Lung (tissue), 12 donors: ENCODE measurements around the gene ISLR2. TPM values are rescaled to one million over a fixed set of nuclear protein-coding genes. Genes with fewer than 3 reads are reported as not detected.

Experiments
- ATAC-seq: fragments of 200-7000 bp; cut with Tn5 transposase; one replicate; pipeline ENCODE4 v1.9.1; 2020; ENCODE audit warnings: moderate number of reproducible peaks; ENCODE audit not compliant: insufficient read depth, low FRiP score
- DNase-seq, 3 donors: peaks; one replicate each; pipeline ENCODE4 v3.0.0-alpha.2; 2013 to 2017
- H3K27ac ChIP-seq, 2 donors: one replicate each; pipeline ENCODE4 v1.5.1; 2013; ENCODE audit warnings: mild to moderate bottlenecking in 2 of 2, moderate library complexity in 2 of 2, control low read depth in 1 of 2, inconsistent platforms in 1 of 2, low read depth in 1 of 2, low read length in 1 of 2
- H3K27me3 ChIP-seq, 3 donors: one replicate each; pipeline ENCODE4 v1.5.1; 2013; ENCODE audit warnings: low read length in 2 of 3; ENCODE audit not compliant: control insufficient read depth in 3 of 3, insufficient read depth in 3 of 3
- H3K36me3 ChIP-seq, 4 donors: one replicate each; pipeline ENCODE4 v1.5.1; 2013; ENCODE audit warnings: low read length in 4 of 4, mild to moderate bottlenecking in 1 of 4, moderate library complexity in 1 of 4; ENCODE audit not compliant: control insufficient read depth in 4 of 4, insufficient read depth in 4 of 4
- H3K4me1 ChIP-seq, 5 donors: one replicate each; pipeline ENCODE4 v1.5.1; 2013; ENCODE audit warnings: low read length in 5 of 5, mild to moderate bottlenecking in 2 of 5, moderate library complexity in 1 of 5; ENCODE audit not compliant: control insufficient read depth in 5 of 5, insufficient read depth in 5 of 5
- H3K4me3 ChIP-seq: one replicate; pipeline ENCODE4 v1.5.1; 2013; ENCODE audit warnings: mild to moderate bottlenecking, control low read depth, moderate library complexity
- H3K9ac ChIP-seq, 2 donors: one replicate each; pipeline ENCODE4 v1.5.1; 2013; ENCODE audit warnings: low read length in 2 of 2, control low read depth in 1 of 2; ENCODE audit not compliant: insufficient read depth in 1 of 2
- H3K9me3 ChIP-seq, 4 donors: one replicate each; pipeline ENCODE4 v1.5.1; 2013; ENCODE audit warnings: low read length in 3 of 4, mild to moderate bottlenecking in 1 of 4, moderate library complexity in 1 of 4; ENCODE audit not compliant: control insufficient read depth in 4 of 4, insufficient read depth in 3 of 4
- CTCF ChIP-seq: IDR thresholded peaks from 2 replicates; pipeline ENCODE4 v1.5.1; 2012; ENCODE audit warnings: mild to moderate bottlenecking; ENCODE audit errors: control extremely low read depth, extremely low read depth
- WGBS, 2 donors: extraction: QIAGEN DNeasy Blood & Tissue Kit; methylation state at CpG; one replicate each; pipeline ENCODE4 v1.1.7; 2013; 5-methylcytosine and 5-hydroxymethylcytosine counted together
- polyA plus RNA-seq, 2 donors: library from polyadenylated mRNA; stranded (reverse); fragments of 200-250 nt; gene quantifications; one replicate each; pipeline ENCODE4 v1.2.1, GENCODE V29; 2013
- total RNA-seq, 2 donors: library from RNA; depleted of rRNA in 1 of 2; stranded (reverse); fragments of >200 nt in 1 of 2; gene quantifications; one replicate each; pipeline ENCODE4 v1.2.1, GENCODE V29; 2014 to 2021
- donor health status: control.
- donor health status: control.
- donor health status: Bipolar disorder and iron deficiency.
- donor health status: healthy.
- donor health status: DM: yes; HTN: yes; CAD: no.

Gene ISLR2
- total and polyA plus RNA-seq, 4 donors, result 0.31 to 10.2 (median 0.41) TPM

GRCh38 chr15:74147051-74147450 is 16.7 kb downstream of the ISLR2 start:
- TF ChIP-seq CTCF, result no peak
- Histone ChIP-seq H3K27me3 (peaks cover 0 to 7% (median 0%) of the 10 kb centered on the region in 3 donors), H3K27ac (no peak overlapping the region), H3K9me3 (peaks cover 0 to 4% (median 1%) of the 10 kb centered on the region in 4 donors), H3K9ac (no peak overlapping the region), H3K4me1 (no peaks in the 10 kb centered on the region), H3K36me3 (no peaks in the 10 kb centered on the region), H3K4me3 (no peak overlapping the region)
- no peak for ATAC-seq
- DNase-seq, result no peak
- WGBS, 2 donors, result 61 to 77% methylated on average over 2 of the region's 2 CpGs

DNA sequence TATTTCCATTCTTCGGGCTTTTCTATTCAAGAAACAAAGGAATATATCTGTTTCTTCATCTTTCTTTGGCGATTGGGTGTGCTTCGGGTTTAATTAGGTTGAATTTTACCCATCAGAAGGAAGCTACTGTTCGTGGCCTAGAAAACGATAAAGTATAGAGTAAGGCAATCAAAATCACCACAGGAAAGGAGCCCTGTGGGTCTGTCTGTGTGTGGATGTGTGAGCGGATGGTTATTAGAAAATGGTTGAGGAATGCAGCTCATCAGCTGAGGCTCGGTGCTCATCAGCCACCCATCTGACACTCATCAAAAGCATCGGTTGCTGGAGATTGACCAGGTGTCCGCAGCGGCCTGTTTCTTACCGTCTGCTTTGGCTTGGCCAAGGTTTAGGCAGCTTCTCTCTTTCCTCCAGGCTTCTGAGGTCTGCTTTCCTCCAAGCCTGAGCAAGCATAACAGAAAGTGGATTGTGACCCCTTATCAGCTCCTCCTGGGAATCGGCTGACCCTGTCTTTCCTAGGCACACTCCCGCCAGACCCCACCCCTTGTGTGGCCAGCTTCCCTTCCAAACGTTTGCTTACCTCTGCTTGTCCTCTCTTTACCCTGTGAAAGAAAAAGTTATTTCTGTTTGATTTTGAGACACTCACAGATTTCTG is 25.5 kb downstream of the ISLR2 start:
- no peak for TF ChIP-seq CTCF
- H3K36me3 ChIP-seq, result no peaks in the 10 kb centered on the region
- no peak overlapping the region for H3K4me3 ChIP-seq
- WGBS, 2 donors, result 70 to 79% methylated on average over 14 of the region's 14 CpGs
- H3K27ac ChIP-seq, result no peak overlapping the region
- DNase-seq, result no peak
- peaks cover 3 to 29% (median 11%) of the 10 kb centered on the region in 5 donors for H3K4me1 ChIP-seq
- no peaks in the 10 kb centered on the region for H3K27me3 ChIP-seq
- no peaks in the 10 kb centered on the region for H3K9me3 ChIP-seq
- no peak for ATAC-seq
- H3K9ac ChIP-seq, result peak overlapping the region in 1 of 2 donors; percentile 27

- Histone ChIP-seq H3K4me1 (peaks cover 3 to 29% (median 11%) of the 10 kb centered on the region in 5 donors), H3K36me3 (no peaks in the 10 kb centered on the region), H3K27me3 (no peaks in the 10 kb centered on the region), H3K4me3 (no peak overlapping the region), H3K9ac (peak overlapping the region in 1 of 2 donors; percentile 27), H3K27ac (peak overlapping the region in 1 of 2 donors; percentile 0), H3K9me3 (no peaks in the 10 kb centered on the region)
- 12% methylated on average over 7 of the region's 7 CpGs for WGBS, 2 donors
- ATAC-seq, result no peak
- peak; percentile 83 to 93 (median 89) for DNase-seq
- no peak for TF ChIP-seq CTCF
These were observed 26.5 kb downstream of the ISLR2 start for GRCh38 chr15:74156678-74157411.
